Subcutaneous abdominal adipose tissue (tissue), 5 donors: ENCODE measurements around the gene TWF2.

Experiments
- H3K27ac ChIP-seq: one replicate; pipeline ENCODE4 v1.7.0; 2013; ENCODE audit warnings: low read depth, mild to moderate bottlenecking, inconsistent platforms, low read length, moderate library complexity
- H3K27me3 ChIP-seq, 5 donors: one replicate each; pipeline ENCODE4 v1.7.0; 2013; ENCODE audit warnings: low read length in 5 of 5, inconsistent platforms in 1 of 5; ENCODE audit not compliant: control insufficient read depth in 5 of 5, insufficient read depth in 4 of 5
- H3K36me3 ChIP-seq, 5 donors: one replicate each; pipeline ENCODE4 v1.7.0; 2013; ENCODE audit warnings: low read length in 5 of 5; ENCODE audit not compliant: control insufficient read depth in 5 of 5, insufficient read depth in 5 of 5
- H3K4me1 ChIP-seq, 5 donors: one replicate each; pipeline ENCODE4 v1.7.0; 2013; ENCODE audit warnings: low read length in 5 of 5, mild to moderate bottlenecking in 3 of 5, moderate library complexity in 1 of 5; ENCODE audit not compliant: control insufficient read depth in 5 of 5, insufficient read depth in 5 of 5
- H3K4me3 ChIP-seq, 5 donors: one replicate each; pipeline ENCODE4 v1.7.0; 2013; ENCODE audit warnings: low read length in 5 of 5, low read depth in 1 of 5
- H3K9ac ChIP-seq, 5 donors: one replicate each; pipeline ENCODE4 v1.7.0; 2013; ENCODE audit warnings: low read length in 5 of 5, mild to moderate bottlenecking in 4 of 5, moderate library complexity in 3 of 5
- H3K9me3 ChIP-seq, 5 donors: one replicate each; pipeline ENCODE4 v1.7.0; 2013; ENCODE audit warnings: low read length in 5 of 5; ENCODE audit not compliant: control insufficient read depth in 5 of 5
- donor health status: healthy.
- donor health status: healthy.
- donor health status: healthy.
- donor health status: healthy.
- donor health status: healthy.

TWF2 gene

GRCh38 chr3:52188556-52188955 lies 50.4 kb downstream of the TWF2 start:
- H3K9me3 ChIP-seq: no peaks in the 10 kb centered on the region
- H3K27ac ChIP-seq: no peak overlapping the region
- H3K9ac ChIP-seq: no peak overlapping the region
- H3K36me3 ChIP-seq: no peaks in the 10 kb centered on the region
- H3K4me1 ChIP-seq: peaks cover 11 to 41% (median 25%) of the 10 kb centered on the region in 5 donors
- H3K4me3 ChIP-seq: no peak overlapping the region
- no peaks in the 10 kb centered on the region for H3K27me3 ChIP-seq

- Histone ChIP-seq H3K4me3 (no peak overlapping the region), H3K27me3 (no peaks in the 10 kb centered on the region), H3K9ac (no peak overlapping the region), H3K36me3 (no peaks in the 10 kb centered on the region), H3K4me1 (peaks cover 9 to 41% (median 30%) of the 10 kb centered on the region in 5 donors), H3K27ac (no peak overlapping the region), H3K9me3 (no peaks in the 10 kb centered on the region)
These were observed 52.2 kb downstream of the TWF2 start for GRCh38 chr3:52186729-52187128.

DNA sequence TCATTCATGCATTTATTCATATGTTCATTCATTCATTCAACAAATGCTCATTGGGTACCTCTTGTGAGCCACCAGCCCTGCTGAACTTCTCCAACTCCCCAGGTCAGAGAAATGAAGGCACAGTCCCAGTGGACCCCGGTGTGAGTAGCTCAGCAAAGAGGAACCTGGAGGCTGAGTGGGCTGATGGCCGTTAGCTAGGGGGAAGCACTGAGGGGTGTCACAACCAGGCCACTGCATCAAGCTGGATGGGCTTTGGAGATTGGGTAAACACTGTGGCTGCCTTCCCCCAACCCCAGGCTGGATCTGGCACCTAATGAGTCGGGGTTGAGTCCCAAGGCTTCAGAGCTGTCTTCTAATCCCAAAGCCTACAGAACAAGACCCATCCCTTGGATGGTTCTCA lies 53.1 kb downstream of the TWF2 start:
- H3K27me3 ChIP-seq: no peaks in the 10 kb centered on the region
- no peak overlapping the region for H3K4me3 ChIP-seq
- H3K27ac ChIP-seq: no peak overlapping the region
- peaks cover 9 to 38% (median 31%) of the 10 kb centered on the region in 5 donors for H3K4me1 ChIP-seq
- no peaks in the 10 kb centered on the region for H3K36me3 ChIP-seq
- no peak overlapping the region for H3K9ac ChIP-seq
- H3K9me3 ChIP-seq: no peaks in the 10 kb centered on the region

DNA sequence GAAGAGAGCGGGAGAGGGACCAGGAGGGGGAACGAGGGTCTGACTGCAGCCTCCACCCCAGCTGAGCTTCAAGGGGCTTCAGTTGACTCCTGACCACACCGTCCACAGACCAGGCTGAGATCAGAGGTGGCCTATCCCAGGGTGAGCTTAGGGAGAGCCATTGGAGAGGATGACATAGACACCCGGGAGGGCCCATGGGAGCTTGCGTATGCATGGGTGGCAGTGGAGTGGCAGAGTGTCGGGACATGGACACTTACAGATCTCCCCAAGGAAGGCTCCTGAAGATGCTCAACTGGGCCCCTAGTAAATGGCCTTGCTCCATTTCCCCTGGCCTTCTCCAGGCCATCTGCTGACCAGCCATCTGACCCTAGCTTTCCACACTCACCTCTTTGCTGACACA lies 53.6 kb downstream of the TWF2 start:
- no peak overlapping the region for H3K4me3 ChIP-seq
- H3K9ac ChIP-seq: no peak overlapping the region
- peaks cover 4 to 33% (median 26%) of the 10 kb centered on the region in 5 donors for H3K4me1 ChIP-seq
- no peaks in the 10 kb centered on the region for H3K9me3 ChIP-seq
- H3K36me3 ChIP-seq: no peaks in the 10 kb centered on the region
- H3K27ac ChIP-seq: no peak overlapping the region
- no peaks in the 10 kb centered on the region for H3K27me3 ChIP-seq

DNA sequence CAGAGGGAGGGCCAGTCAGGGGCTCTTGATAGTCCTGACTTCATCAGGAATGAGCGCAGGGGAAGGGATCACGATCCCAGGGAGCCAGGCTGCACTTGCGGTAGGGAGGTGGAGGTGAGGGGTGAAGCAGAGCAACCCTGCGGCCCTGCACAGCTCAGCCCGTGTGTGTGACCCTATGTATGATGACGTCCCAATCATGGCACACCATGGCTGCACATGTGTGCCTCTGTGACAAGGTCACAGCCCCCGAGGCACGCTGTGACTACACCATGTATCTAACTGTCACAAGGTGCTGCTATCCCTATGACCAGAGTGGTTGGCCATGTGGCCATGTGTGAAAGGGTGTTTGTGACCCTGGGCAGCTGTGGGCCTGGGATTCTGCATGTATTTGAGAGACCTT lies 54.3 kb downstream of the TWF2 start:
- H3K4me3 ChIP-seq: no peak overlapping the region
- no peaks in the 10 kb centered on the region for H3K36me3 ChIP-seq
- no peaks in the 10 kb centered on the region for H3K27me3 ChIP-seq
- H3K9ac ChIP-seq: no peak overlapping the region
- H3K4me1 ChIP-seq: peaks cover 2 to 27% (median 21%) of the 10 kb centered on the region in 5 donors
- H3K27ac ChIP-seq: no peak overlapping the region
- H3K9me3 ChIP-seq: no peaks in the 10 kb centered on the region

DNA sequence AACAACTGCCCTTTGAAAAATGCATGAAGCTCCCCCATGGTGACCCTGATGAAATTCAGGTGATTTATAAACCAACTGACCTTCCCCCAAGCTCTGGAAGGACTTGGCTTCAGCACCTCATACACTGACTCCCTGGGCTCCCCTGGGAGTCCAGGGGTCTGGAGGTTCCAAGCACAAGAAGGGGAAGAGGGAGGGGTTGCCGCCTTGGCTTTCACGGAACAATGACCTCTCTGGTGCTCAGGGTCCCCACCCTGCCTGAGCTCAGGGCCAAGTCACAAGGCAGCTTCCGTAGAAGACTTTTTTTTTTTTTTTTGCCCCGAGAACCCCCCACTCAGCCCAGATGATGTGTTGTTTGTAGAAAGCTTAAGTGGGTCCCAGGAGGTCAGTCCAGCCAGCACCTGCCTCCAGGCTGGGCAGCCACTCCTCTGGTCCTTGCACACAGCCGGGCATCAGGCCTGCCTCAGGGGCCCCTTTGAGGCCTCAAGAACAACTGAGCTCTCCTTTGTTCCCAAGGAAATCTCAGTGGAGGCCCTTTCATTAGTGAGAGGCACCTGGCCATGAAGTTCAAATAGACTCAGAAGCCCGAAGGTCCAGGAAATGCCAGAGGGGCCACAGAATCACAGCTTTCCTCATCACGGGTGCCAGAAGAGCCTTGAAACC lies 55.0 kb downstream of the TWF2 start:
- no peaks in the 10 kb centered on the region for H3K36me3 ChIP-seq
- no peaks in the 10 kb centered on the region for H3K27me3 ChIP-seq
- H3K9ac ChIP-seq: no peak overlapping the region
- no peak overlapping the region for H3K27ac ChIP-seq
- no peaks in the 10 kb centered on the region for H3K9me3 ChIP-seq
- peaks cover 2 to 23% (median 20%) of the 10 kb centered on the region in 5 donors for H3K4me1 ChIP-seq
- no peak overlapping the region for H3K4me3 ChIP-seq

DNA sequence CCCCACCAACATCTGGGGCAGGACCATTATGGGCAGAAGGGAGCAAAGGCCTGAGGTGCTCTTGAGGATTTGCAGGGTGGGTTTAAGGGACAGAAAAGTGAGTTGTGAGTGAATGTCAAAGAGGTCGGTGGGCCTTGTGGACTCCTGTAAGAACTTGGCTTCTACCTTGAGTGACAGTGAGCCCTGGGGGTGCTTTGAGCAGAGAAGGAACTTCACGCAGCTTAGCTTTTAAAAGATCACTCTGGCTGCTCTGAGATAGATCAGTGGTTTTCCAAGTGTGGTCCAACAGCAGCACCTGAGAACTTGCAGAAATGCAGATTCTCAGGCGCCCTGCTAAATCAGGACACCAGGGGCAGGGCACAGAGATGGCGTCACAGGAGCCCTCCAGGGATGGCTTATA lies 56.3 kb downstream of the TWF2 start:
- H3K27me3 ChIP-seq: no peaks in the 10 kb centered on the region
- H3K4me1 ChIP-seq: peaks cover 2 to 28% (median 23%) of the 10 kb centered on the region in 5 donors
- no peak overlapping the region for H3K27ac ChIP-seq

DNA sequence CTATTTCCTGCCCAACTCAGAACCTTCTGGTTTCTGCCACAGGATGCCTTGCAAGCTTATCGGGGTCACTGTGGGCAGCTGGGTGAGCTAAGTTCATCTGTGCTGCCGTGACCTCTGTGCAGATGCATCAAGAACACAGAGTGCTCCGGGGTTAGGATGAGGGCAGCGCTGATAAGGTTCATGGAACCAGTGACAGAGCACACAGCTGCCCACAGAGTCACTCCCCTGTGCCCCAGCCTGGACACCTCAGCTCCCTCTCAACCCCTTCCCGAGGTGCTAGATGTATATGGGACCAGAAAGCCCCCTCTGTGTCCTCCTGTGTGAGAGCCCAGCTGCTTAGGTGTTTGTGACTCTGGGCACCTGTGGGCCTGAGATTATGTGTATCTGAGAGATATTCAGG lies 56.8 kb downstream of the TWF2 start:
- H3K27ac ChIP-seq: no peak overlapping the region
- H3K4me3 ChIP-seq: no peak overlapping the region
- H3K4me1 ChIP-seq: peaks cover 4 to 33% (median 28%) of the 10 kb centered on the region in 5 donors
- peak overlapping the region in 1 of 5 donors; percentile 11 for H3K9ac ChIP-seq
- no peaks in the 10 kb centered on the region for H3K36me3 ChIP-seq
- no peaks in the 10 kb centered on the region for H3K9me3 ChIP-seq
- H3K27me3 ChIP-seq: no peaks in the 10 kb centered on the region

More for the DNA sequence above, 56.3 kb downstream of the TWF2 start:
- no peak overlapping the region for H3K9ac ChIP-seq
- H3K9me3 ChIP-seq: no peaks in the 10 kb centered on the region
- H3K4me3 ChIP-seq: no peak overlapping the region
- H3K36me3 ChIP-seq: no peaks in the 10 kb centered on the region

DNA sequence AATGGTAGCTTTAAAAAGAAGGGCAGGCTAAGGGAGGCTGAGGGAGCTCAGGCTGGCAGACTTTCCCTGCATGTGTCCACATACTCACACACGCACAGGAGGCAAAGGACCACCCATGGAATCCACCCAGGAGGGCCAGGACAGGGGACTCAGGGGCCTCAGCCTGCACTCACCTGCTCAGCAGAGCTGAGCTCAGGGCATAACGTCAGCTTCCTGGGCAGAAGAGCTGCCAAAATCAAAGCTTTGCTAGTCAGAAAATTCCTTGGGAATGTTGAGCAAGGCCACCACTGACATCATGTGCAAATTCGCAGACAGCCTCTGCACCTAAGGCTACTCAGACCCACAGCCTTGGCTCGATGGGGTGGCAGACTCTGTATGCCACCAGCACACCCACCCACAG lies 57.4 kb downstream of the TWF2 start:
- Histone ChIP-seq H3K4me3 (no peak overlapping the region), H3K36me3 (no peaks in the 10 kb centered on the region), H3K4me1 (peaks cover 8 to 39% (median 35%) of the 10 kb centered on the region in 5 donors), H3K9me3 (no peaks in the 10 kb centered on the region), H3K27ac (no peak overlapping the region), H3K9ac (peak overlapping the region in 1 of 5 donors; percentile 11), H3K27me3 (no peaks in the 10 kb centered on the region)
